ENCODE data around the gene SCYL2.

The SCYL2 gene

GRCh38 chr12:100295764-100296555, 29.0 kb downstream of the SCYL2 start:
- Histone ChIP-seq H3K9me3 (ENCODE audit: control insufficient read depth, insufficient read depth, low read depth, low read length) (no peaks in the 10 kb centered on the region), H3K27ac (ENCODE audit: extremely low read depth, low read depth, low read length) (no peak overlapping the region), H3K4me3 (ENCODE audit: low read depth, low read length) (no peak overlapping the region), H3K36me3 (ENCODE audit: control insufficient read depth in 2 of 2, insufficient read depth in 1 of 2, low read length in 2 of 2) (peaks cover 21 to 51% of the 10 kb centered on the region in 2 experiments), H3K4me1 (ENCODE audit: control insufficient read depth, insufficient read depth, low read length) (no peaks in the 10 kb centered on the region)
- TF ChIP-seq KLF10 (tag by site-specific recombination; IDR thresholded peaks at IDR 0.05): no peak
- no peak for TF ChIP-seq ZNF132 (tag by site-specific recombination; IDR thresholded peaks at IDR 0.05; ENCODE audit: borderline replicate concordance)
- TF ChIP-seq ZNF571 (tag by site-specific recombination; IDR thresholded peaks at IDR 0.05): no peak
- TF ChIP-seq HIC1 (tag by site-specific recombination; IDR thresholded peaks at IDR 0.05): no peak
- TF ChIP-seq YY1 (tag by site-specific recombination; IDR thresholded peaks at IDR 0.05): no peak
- TF ChIP-seq ZFP41 (tag by site-specific recombination; IDR thresholded peaks at IDR 0.05; ENCODE audit: borderline replicate concordance): no peak
- no peak for TF ChIP-seq ZSCAN23 (tag by site-specific recombination; IDR thresholded peaks at IDR 0.05)
- ChIA-PET POLR2A (no interaction called here), CTCF (interaction anchor here (0.6 kb wide), 1 partner anchor 18 kb away, joined by 4 read pairs; no protein-coding TSS in a partner anchor)

- ChIA-PET CTCF (no interaction called here), POLR2A (no interaction called here)
- peaks cover 17 to 58% of the 10 kb centered on the region in 2 experiments for H3K36me3 ChIP-seq (ENCODE audit: control insufficient read depth in 2 of 2, insufficient read depth in 1 of 2, low read length in 2 of 2)
- H3K9me3 ChIP-seq (ENCODE audit: control insufficient read depth, insufficient read depth, low read depth, low read length): no peaks in the 10 kb centered on the region
- H3K4me1 ChIP-seq (ENCODE audit: control insufficient read depth, insufficient read depth, low read length): no peaks in the 10 kb centered on the region
- no peak overlapping the region for H3K4me3 ChIP-seq (ENCODE audit: low read depth, low read length)
- H3K27ac ChIP-seq (ENCODE audit: extremely low read depth, low read depth, low read length): no peak overlapping the region
- TF ChIP-seq ZNF426 (tag by site-specific recombination; IDR thresholded peaks at IDR 0.05) (no peak), ZNF555 (tag by site-specific recombination; conservative IDR thresholded peaks at IDR 0.05) (no peak), ZXDB (tag by site-specific recombination; IDR thresholded peaks at IDR 0.05) (no peak), ZNF549 (tag by site-specific recombination; IDR thresholded peaks at IDR 0.05) (no peak), ZSCAN30 (tag by site-specific recombination; IDR thresholded peaks at IDR 0.05) (no peak), ZNF146 (tag by site-specific recombination; IDR thresholded peaks at IDR 0.05) (no peak), ZNF510 (tag by site-specific recombination; IDR thresholded peaks at IDR 0.05; ENCODE audit: insufficient replicate concordance) (no peak), ATF2 (tag by site-specific recombination; IDR thresholded peaks at IDR 0.05; ENCODE audit: low read depth) (no peak), ZNF514 (tag by site-specific recombination; IDR thresholded peaks at IDR 0.05) (no peak), ZBTB21 (tag by site-specific recombination; IDR thresholded peaks at IDR 0.05) (no peak), REST (tag by site-specific recombination; IDR thresholded peaks at IDR 0.05) (no peak)
Observed at GRCh38 chr12:100302081-100302480, 35.1 kb downstream of the SCYL2 start.

All from HEK293 (cell line).